A673 (cell line): Measurements from ENCODE around the gene WRNIP1. TPM values are rescaled to one million over a fixed set of nuclear protein-coding genes. Genes with fewer than 3 reads are reported as not detected.
"Not testable (repeated sequence)": the region's sequence is repeated elsewhere in the genome, so short reads cannot be mapped to it uniquely, and the experiment has no call there.

ENCODE experiments used
- BruUV-seq: library from RNA; stranded (reverse); fragments of 400-500 nt; replicated peaks from 2 replicates; lab custom pipeline; 2021; lab: Mats Ljungman, UMichigan
- CTCF ChIA-PET: fragments of 300-600 bp; sonication (Branson Sonifier 250); formaldehyde crosslinking; loops from one replicate; lab custom pipeline; 2022; ENCODE audit warnings: antibody characterized with exemption; lab: Charles Lee
- POLR2A ChIA-PET: fragments of 300-600 bp; sonication (Branson Sonifier 250); formaldehyde crosslinking; loops from one replicate; lab custom pipeline; 2022; ENCODE audit warnings: antibody characterized with exemption; ENCODE audit not compliant: low non-redundant PET; lab: Charles Lee
- DNase-seq: peaks from one replicate; pipeline ENCODE4 v3.0.0-alpha.2; 2015; ENCODE audit warnings: low spot score
- H3K27ac ChIP-seq: fragments of 200-600 bp; sonication (generic); 2 replicates; pipeline ENCODE4 v1.5.1; 2016; ENCODE audit warnings: mixed run types, low read depth, mild to moderate bottlenecking, mixed read lengths, antibody characterized with exemption, low read length; ENCODE audit not compliant: poor library complexity, severe bottlenecking
- H3K27me3 ChIP-seq: fragments of 200-600 bp; sonication (generic); replicated peaks from 2 replicates; pipeline ENCODE4 v1.6.1; 2017; ENCODE audit warnings: mixed run types, low read depth, mild to moderate bottlenecking, mixed read lengths, antibody characterized with exemption, low read length; ENCODE audit not compliant: insufficient read depth, poor library complexity
- H3K36me3 ChIP-seq: fragments of 200-600 bp; sonication (generic); 2 replicates; pipeline ENCODE4 v1.6.1; 2016; ENCODE audit warnings: mixed run types, mild to moderate bottlenecking, mixed read lengths, antibody characterized with exemption, low read length; ENCODE audit not compliant: insufficient read depth, poor library complexity, severe bottlenecking
- H3K4me1 ChIP-seq: fragments of 200-600 bp; sonication (generic); 2 replicates; pipeline ENCODE4 v1.6.1; 2017; ENCODE audit warnings: mixed run types, mild to moderate bottlenecking, mixed read lengths, antibody characterized with exemption, low read length; ENCODE audit not compliant: insufficient read depth, poor library complexity, severe bottlenecking
- H3K4me3 ChIP-seq: fragments of 200-600 bp; sonication (generic); 2 replicates; pipeline ENCODE4 v1.5.1; 2016; ENCODE audit warnings: low read depth, mixed run types, mild to moderate bottlenecking, mixed read lengths, low read length; ENCODE audit not compliant: poor library complexity, severe bottlenecking
- H3K9me3 ChIP-seq: fragments of 200-600 bp; sonication (generic); 2 replicates; pipeline ENCODE4 v1.6.1; 2016; ENCODE audit warnings: mixed run types, low read depth, mild to moderate bottlenecking, mixed read lengths, antibody characterized with exemption, low read length; ENCODE audit not compliant: poor library complexity, severe bottlenecking
- EZH2 ChIP-seq: fragments of 200-600 bp; sonication (generic); IDR thresholded peaks from 2 replicates; pipeline ENCODE4 v1.6.1; 2017; ENCODE audit warnings: borderline replicate concordance, low read depth, mild to moderate bottlenecking, mixed read lengths, antibody characterized with exemption, low read length; ENCODE audit not compliant: poor library complexity, severe bottlenecking
- intact Hi-C: fragments of 100-400 bp; cut with micrococcal nuclease; formaldehyde crosslinking; loops from one replicate; pipeline ENCODE4 v1.10.0; 2022; ENCODE audit not compliant: unreplicated experiment
- total RNA-seq: library from RNA; stranded (reverse); gene quantifications from 2 replicates; pipeline ENCODE4 v1.2.3, GENCODE V29; 2021
- TF ChIP-seq, protein P1 (sequence below): fragments of 300-800, 200-600 bp; sonication (generic); conservative IDR thresholded peaks from 2 replicates; pipeline ENCODE4 v1.5.1; 2017; ENCODE audit warnings: low read depth, mild to moderate bottlenecking, antibody characterized with exemption, low read length, moderate library complexity, mixed read lengths

The WRNIP1 gene
- total RNA-seq, 1 experiment from 2014 or later: 49.3 TPM

DNA sequence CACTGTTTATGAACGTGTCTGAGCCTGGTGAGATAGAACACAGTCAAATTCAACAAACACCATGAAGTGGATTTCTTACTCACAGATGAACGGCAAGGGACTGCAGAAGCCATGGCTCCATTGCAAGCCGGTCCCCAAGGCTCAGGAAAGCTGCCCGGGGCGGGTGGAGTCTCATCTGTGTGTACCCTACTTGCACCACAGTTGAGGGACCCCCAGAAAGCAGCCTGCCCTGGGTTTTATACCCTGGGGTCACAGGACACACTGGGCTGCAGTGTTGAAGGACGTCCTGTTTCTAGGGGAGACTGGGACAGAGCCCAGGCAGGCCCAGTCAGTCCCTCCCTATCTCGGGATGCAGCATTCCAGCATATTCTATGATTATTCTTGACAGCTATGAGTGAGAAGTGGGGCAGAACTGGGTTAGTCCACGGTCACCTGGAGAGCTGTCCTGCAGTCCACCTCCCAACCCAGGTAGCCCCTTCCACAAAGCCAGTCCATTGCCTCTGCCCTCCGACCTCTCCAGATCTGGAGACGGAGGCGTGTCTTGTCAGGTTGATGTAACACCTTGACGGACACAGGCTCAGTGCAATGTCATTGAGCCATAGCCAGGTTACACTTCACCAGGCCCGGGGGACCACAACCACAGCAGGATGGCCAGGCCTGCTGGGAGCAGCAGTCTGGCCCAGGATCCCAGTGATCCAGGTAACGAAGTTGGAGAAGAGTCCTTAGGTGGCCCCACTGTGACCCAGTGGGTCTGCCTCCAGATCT lies 35.5 kb downstream of the WRNIP1 start:
- peak overlapping the region; percentile 78 for H3K27ac ChIP-seq
- H3K36me3 ChIP-seq: no peaks in the 10 kb centered on the region
- TF ChIP-seq EZH2: no peak
- TF ChIP-seq, protein P1, sequence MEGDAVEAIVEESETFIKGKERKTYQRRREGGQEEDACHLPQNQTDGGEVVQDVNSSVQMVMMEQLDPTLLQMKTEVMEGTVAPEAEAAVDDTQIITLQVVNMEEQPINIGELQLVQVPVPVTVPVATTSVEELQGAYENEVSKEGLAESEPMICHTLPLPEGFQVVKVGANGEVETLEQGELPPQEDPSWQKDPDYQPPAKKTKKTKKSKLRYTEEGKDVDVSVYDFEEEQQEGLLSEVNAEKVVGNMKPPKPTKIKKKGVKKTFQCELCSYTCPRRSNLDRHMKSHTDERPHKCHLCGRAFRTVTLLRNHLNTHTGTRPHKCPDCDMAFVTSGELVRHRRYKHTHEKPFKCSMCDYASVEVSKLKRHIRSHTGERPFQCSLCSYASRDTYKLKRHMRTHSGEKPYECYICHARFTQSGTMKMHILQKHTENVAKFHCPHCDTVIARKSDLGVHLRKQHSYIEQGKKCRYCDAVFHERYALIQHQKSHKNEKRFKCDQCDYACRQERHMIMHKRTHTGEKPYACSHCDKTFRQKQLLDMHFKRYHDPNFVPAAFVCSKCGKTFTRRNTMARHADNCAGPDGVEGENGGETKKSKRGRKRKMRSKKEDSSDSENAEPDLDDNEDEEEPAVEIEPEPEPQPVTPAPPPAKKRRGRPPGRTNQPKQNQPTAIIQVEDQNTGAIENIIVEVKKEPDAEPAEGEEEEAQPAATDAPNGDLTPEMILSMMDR: no peak
- peaks cover 29% of the 10 kb centered on the region for H3K4me1 ChIP-seq
- ChIA-PET POLR2A (no interaction called here), CTCF (no interaction called here)
- H3K4me3 ChIP-seq: no peak overlapping the region
- no TSS peak for BruUV-seq
- DNase-seq: no peak
- no peaks in the 10 kb centered on the region for H3K27me3 ChIP-seq
- no peaks in the 10 kb centered on the region for H3K9me3 ChIP-seq
- intact Hi-C loops: no loop called here

- CTCF ChIA-PET, H3K36me3 ChIP-seq, intact Hi-C loops, H3K27me3 ChIP-seq, H3K27ac ChIP-seq, DNase-seq, H3K4me3 ChIP-seq, H3K9me3 ChIP-seq, BruUV-seq, POLR2A ChIA-PET: not testable (repeated sequence)
- H3K4me1 ChIP-seq: peaks cover 29% of the 10 kb centered on the region
These were observed 36.5 kb downstream of the WRNIP1 start for GRCh38 chr6:2801687-2802086.

DNA sequence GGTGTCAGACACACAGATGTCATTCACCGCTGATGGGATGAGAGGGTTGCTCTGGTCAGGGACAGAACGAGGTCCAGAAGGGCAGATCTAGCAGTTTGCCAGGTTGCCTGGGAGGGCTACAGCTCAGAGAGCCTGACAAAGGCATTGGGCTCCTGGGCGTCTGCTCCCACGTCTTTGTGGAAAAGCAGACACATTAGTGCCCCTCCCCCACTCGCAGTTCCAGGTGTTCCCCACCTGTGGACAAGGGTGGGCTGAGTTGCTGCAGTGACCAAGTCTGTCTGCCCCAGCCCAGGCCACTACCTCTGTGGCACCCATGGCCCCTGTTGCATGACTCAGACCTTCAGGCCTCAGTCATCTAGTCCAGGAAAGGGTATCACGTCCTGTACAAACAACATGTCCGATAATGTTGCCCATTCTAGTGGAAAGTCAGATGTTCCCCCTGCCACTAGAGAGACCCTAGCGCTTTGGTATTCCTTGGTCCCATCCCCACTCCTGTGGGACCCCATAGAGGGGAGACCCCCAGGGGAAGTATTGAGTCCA lies 37.4 kb downstream of the WRNIP1 start:
- ChIA-PET POLR2A (no interaction called here), CTCF (no interaction called here)
- Histone ChIP-seq H3K9me3 (no peaks in the 10 kb centered on the region), H3K27me3 (no peaks in the 10 kb centered on the region), H3K27ac (no peak overlapping the region), H3K36me3 (no peaks in the 10 kb centered on the region), H3K4me1 (peaks cover 38% of the 10 kb centered on the region), H3K4me3 (no peak overlapping the region)
- DNase-seq: no peak
- no peak for TF ChIP-seq EZH2
- TF ChIP-seq, protein P1: no peak
- BruUV-seq: no TSS peak
- intact Hi-C loops: no loop called here
